HepG2 (cell line): ENCODE results near the gene PHKG1. TPM values are rescaled to one million over a fixed set of nuclear protein-coding genes. Genes with fewer than 3 reads are reported as not detected.

Experiments used
- BORCS8-MEF2B ChIP-seq: sonication (generic); formaldehyde crosslinking; IDR thresholded peaks from 2 replicates; pipeline ENCODE4 v1.8.0; 2022; ENCODE audit warnings: mild to moderate bottlenecking, missing genetic modification reagents
- HNF4A ChIP-seq: sonication (generic); formaldehyde crosslinking; IDR thresholded peaks from 2 replicates; pipeline ENCODE4 v1.4.0; 2020; ENCODE audit warnings: missing genetic modification reagents
- ISX ChIP-seq: sonication (generic); formaldehyde crosslinking; conservative IDR thresholded peaks from 2 replicates; pipeline ENCODE4 v1.5.0; 2020; ENCODE audit warnings: missing genetic modification reagents
- MTF1 ChIP-seq: sonication (generic); formaldehyde crosslinking; IDR thresholded peaks from 2 replicates; pipeline ENCODE4 v1.5.0; 2020; ENCODE audit warnings: missing genetic modification reagents
- RARA ChIP-seq: IDR thresholded peaks from 2 replicates; pipeline ENCODE4 v1.6.1; 2016; ENCODE audit warnings: missing genetic modification reagents, missing compliant biosample characterization
- SMARCE1 ChIP-seq: fragments of 450-650 bp; IDR thresholded peaks from 2 replicates; pipeline ENCODE4 v1.6.1; 2017; ENCODE audit warnings: borderline replicate concordance
- SYNCRIP ChIP-seq: fragments of 200-400 bp; formaldehyde crosslinking; IDR thresholded peaks from 2 replicates; pipeline ENCODE4 v1.6.1; 2018; ENCODE audit warnings: mild to moderate bottlenecking, low read depth, low read length; ENCODE audit not compliant: insufficient read depth
- ZNF180 ChIP-seq: sonication (generic); formaldehyde crosslinking; IDR thresholded peaks from 2 replicates; pipeline ENCODE4 v1.4.0; 2020; ENCODE audit warnings: low read depth, missing genetic modification reagents, borderline replicate concordance
- polyA plus RNA-seq, 8 experiments: library from polyadenylated mRNA; depleted of rRNA in 3 of 8; stranded (reverse) in 7 of 8; unstranded in 1 of 8; fragments of >200 nt; fragmentation: Illumina TruSeq in 4 of 8; extraction: Trizol in 4 of 8; gene quantifications; 2 replicates each; pipeline versions ENCODE4 v1.2.1 to v1.2.3, GENCODE V29; 2011 to 2016; ENCODE audit warnings: low read depth in 4 of 8, missing spikeins in 1 of 8, mixed read lengths in 1 of 8; ENCODE audit not compliant: insufficient read depth in 1 of 8
- total RNA-seq, 5 experiments: library from RNA; depleted of rRNA; stranded (reverse); fragments of >200 nt; fragmentation: Illumina TruSeq; extraction: Trizol; gene quantifications; 2 replicates each; pipeline ENCODE4 v1.2.3, GENCODE V29; 2016; ENCODE audit warnings: low read depth in 1 of 5
- TF ChIP-seq, protein P1 (sequence below): sonication (generic); formaldehyde crosslinking; IDR thresholded peaks from 2 replicates; pipeline ENCODE4 v1.4.0; 2020; ENCODE audit warnings: missing genetic modification reagents
- TF ChIP-seq, protein P2 (sequence below): sonication (generic); formaldehyde crosslinking; IDR thresholded peaks from 2 replicates; pipeline ENCODE4 v1.5.0; 2020; ENCODE audit warnings: mild to moderate bottlenecking, missing genetic modification reagents, borderline replicate concordance
- TF ChIP-seq, protein P3 (sequence below): conservative IDR thresholded peaks from 2 replicates; pipeline ENCODE4 v1.6.1; 2018; ENCODE audit warnings: missing genetic modification reagents
- TF ChIP-seq, protein P4 (sequence below): sonication (generic); formaldehyde crosslinking; IDR thresholded peaks from 2 replicates; pipeline ENCODE4 v1.4.0; 2020; ENCODE audit warnings: missing genetic modification reagents
- TF ChIP-seq, protein P5 (sequence below): sonication (generic); formaldehyde crosslinking; IDR thresholded peaks from 2 replicates; pipeline ENCODE4 v1.8.1; 2023; ENCODE audit warnings: mild to moderate bottlenecking, inconsistent platforms, moderate library complexity, missing genetic modification reagents, borderline replicate concordance

Gene PHKG1
- total and polyA plus RNA-seq, 2 of the 13 experiments (the other 11 are each of a cell fraction or from before 2014, with no cell fraction given): 0.44 to 0.71 TPM

DNA sequence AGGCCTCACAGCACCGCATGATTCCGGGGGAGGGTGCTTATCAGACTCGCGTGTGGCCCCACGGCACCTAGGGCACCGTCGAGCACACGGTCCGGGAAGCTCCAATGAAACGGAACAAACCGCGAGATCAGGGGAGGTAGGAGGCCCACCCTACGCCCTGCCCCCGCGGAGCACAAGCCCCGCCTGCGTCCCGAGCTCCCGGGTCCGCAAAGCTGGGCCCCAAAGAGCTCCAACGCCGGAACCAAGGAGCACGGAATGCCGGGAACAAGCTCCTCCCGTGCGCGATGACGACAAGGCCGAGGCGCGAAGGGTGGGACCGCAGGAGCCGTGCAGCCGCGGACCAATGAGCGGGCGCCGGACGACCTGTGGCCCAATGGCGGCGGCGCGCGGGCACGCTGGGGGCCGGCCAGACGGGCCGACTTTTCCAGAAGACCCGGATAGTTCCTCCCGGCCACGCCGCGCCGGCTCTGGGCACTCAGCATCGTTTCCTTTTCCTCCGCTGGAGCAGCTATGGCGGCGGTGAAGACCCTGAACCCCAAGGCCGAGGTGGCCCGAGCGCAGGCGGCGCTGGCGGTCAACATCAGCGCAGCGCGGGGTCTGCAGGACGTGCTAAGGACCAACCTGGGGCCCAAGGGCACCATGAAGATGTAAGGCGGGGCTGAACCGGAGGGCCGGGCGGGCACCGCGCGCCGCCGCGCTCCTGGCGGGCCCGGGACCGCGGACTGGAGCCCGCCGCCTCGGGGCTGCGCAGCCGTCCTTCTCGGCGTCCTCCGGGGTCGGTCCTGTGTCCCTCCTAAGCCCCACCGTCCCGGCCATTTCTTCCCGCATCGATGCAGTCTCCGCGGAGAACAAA lies 41.2 kb downstream of the PHKG1 start, which contains the start of the genes CCT6A and PSPH (continued):
- TF ChIP-seq, protein P1, sequence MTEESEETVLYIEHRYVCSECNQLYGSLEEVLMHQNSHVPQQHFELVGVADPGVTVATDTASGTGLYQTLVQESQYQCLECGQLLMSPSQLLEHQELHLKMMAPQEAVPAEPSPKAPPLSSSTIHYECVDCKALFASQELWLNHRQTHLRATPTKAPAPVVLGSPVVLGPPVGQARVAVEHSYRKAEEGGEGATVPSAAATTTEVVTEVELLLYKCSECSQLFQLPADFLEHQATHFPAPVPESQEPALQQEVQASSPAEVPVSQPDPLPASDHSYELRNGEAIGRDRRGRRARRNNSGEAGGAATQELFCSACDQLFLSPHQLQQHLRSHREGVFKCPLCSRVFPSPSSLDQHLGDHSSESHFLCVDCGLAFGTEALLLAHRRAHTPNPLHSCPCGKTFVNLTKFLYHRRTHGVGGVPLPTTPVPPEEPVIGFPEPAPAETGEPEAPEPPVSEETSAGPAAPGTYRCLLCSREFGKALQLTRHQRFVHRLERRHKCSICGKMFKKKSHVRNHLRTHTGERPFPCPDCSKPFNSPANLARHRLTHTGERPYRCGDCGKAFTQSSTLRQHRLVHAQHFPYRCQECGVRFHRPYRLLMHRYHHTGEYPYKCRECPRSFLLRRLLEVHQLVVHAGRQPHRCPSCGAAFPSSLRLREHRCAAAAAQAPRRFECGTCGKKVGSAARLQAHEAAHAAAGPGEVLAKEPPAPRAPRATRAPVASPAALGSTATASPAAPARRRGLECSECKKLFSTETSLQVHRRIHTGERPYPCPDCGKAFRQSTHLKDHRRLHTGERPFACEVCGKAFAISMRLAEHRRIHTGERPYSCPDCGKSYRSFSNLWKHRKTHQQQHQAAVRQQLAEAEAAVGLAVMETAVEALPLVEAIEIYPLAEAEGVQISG: peak; percentile 83
- TF ChIP-seq, protein P2, sequence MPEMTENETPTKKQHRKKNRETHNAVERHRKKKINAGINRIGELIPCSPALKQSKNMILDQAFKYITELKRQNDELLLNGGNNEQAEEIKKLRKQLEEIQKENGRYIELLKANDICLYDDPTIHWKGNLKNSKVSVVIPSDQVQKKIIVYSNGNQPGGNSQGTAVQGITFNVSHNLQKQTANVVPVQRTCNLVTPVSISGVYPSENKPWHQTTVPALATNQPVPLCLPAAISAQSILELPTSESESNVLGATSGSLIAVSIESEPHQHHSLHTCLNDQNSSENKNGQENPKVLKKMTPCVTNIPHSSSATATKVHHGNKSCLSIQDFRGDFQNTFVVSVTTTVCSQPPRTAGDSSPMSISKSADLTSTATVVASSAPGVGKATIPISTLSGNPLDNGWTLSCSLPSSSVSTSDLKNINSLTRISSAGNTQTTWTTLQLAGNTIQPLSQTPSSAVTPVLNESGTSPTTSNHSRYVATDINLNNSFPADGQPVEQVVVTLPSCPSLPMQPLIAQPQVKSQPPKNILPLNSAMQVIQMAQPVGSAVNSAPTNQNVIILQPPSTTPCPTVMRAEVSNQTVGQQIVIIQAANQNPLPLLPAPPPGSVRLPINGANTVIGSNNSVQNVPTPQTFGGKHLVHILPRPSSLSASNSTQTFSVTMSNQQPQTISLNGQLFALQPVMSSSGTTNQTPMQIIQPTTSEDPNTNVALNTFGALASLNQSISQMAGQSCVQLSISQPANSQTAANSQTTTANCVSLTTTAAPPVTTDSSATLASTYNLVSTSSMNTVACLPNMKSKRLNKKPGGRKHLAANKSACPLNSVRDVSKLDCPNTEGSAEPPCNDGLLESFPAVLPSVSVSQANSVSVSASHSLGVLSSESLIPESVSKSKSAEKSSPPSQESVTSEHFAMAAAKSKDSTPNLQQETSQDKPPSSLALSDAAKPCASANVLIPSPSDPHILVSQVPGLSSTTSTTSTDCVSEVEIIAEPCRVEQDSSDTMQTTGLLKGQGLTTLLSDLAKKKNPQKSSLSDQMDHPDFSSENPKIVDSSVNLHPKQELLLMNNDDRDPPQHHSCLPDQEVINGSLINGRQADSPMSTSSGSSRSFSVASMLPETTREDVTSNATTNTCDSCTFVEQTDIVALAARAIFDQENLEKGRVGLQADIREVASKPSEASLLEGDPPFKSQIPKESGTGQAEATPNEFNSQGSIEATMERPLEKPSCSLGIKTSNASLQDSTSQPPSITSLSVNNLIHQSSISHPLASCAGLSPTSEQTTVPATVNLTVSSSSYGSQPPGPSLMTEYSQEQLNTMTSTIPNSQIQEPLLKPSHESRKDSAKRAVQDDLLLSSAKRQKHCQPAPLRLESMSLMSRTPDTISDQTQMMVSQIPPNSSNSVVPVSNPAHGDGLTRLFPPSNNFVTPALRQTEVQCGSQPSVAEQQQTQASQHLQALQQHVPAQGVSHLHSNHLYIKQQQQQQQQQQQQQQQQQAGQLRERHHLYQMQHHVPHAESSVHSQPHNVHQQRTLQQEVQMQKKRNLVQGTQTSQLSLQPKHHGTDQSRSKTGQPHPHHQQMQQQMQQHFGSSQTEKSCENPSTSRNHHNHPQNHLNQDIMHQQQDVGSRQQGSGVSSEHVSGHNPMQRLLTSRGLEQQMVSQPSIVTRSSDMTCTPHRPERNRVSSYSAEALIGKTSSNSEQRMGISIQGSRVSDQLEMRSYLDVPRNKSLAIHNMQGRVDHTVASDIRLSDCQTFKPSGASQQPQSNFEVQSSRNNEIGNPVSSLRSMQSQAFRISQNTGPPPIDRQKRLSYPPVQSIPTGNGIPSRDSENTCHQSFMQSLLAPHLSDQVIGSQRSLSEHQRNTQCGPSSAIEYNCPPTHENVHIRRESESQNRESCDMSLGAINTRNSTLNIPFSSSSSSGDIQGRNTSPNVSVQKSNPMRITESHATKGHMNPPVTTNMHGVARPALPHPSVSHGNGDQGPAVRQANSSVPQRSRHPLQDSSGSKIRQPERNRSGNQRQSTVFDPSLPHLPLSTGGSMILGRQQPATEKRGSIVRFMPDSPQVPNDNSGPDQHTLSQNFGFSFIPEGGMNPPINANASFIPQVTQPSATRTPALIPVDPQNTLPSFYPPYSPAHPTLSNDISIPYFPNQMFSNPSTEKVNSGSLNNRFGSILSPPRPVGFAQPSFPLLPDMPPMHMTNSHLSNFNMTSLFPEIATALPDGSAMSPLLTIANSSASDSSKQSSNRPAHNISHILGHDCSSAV (CRISPR knock-in tag): no peak; the same call in 1 of the 2 replicates
- TF ChIP-seq SYNCRIP: no peak
- TF ChIP-seq HNF4A (CRISPR knock-in tag): no peak
- 0 out of 2 replicates have a peak, but pooled peaks have one; percentile 15 for TF ChIP-seq RARA (CRISPR knock-in tag)
- TF ChIP-seq ZNF180 (CRISPR knock-in tag): no peak
- no peak for TF ChIP-seq ISX (CRISPR knock-in tag)
- TF ChIP-seq, protein P3, sequence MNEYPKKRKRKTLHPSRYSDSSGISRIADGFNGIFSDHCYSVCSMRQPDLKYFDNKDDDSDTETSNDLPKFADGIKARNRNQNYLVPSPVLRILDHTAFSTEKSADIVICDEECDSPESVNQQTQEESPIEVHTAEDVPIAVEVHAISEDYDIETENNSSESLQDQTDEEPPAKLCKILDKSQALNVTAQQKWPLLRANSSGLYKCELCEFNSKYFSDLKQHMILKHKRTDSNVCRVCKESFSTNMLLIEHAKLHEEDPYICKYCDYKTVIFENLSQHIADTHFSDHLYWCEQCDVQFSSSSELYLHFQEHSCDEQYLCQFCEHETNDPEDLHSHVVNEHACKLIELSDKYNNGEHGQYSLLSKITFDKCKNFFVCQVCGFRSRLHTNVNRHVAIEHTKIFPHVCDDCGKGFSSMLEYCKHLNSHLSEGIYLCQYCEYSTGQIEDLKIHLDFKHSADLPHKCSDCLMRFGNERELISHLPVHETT (CRISPR knock-in tag): peak; percentile 97
- TF ChIP-seq, protein P4, sequence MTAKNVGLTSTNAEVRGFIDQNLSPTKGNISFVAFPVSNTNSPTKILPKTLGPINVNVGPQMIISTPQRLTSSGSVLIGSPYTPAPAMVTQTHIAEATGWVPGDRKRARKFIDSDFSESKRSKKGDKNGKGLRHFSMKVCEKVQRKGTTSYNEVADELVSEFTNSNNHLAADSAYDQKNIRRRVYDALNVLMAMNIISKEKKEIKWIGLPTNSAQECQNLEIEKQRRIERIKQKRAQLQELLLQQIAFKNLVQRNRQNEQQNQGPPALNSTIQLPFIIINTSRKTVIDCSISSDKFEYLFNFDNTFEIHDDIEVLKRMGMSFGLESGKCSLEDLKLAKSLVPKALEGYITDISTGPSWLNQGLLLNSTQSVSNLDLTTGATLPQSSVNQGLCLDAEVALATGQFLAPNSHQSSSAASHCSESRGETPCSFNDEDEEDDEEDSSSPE (CRISPR knock-in tag): peak; percentile 93
- TF ChIP-seq, protein P5, sequence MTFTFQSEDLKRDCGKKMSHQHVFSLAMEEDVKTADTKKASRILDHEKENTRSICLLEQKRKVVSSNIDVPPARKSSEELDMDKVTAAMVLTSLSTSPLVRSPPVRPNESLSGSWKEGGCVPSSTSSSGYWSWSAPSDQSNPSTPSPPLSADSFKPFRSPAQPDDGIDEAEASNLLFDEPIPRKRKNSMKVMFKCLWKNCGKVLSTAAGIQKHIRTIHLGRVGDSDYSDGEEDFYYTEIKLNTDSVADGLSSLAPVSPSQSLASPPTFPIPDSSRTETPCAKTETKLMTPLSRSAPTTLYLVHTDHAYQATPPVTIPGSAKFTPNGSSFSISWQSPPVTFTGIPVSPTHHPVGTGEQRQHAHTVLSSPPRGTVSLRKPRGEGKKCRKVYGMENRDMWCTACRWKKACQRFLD (CRISPR knock-in tag): no peak
- TF ChIP-seq BORCS8-MEF2B (CRISPR knock-in tag): peak; percentile 69
- TF ChIP-seq SMARCE1: no peak
- TF ChIP-seq MTF1 (CRISPR knock-in tag): no peak
